ENCODE measurements around the gene MRFAP1. TPM values are rescaled to one million over a fixed set of nuclear protein-coding genes. Genes with fewer than 3 reads are reported as not detected.
"Not testable (repeated sequence)": the region's sequence is repeated elsewhere in the genome, so short reads cannot be mapped to it uniquely, and the experiment has no call there.

MRFAP1 gene
- total and polyA plus RNA-seq, 2 donors (not counting 1 experiment from before 2014, with no cell fraction given): 99.1 to 261 TPM

DNA sequence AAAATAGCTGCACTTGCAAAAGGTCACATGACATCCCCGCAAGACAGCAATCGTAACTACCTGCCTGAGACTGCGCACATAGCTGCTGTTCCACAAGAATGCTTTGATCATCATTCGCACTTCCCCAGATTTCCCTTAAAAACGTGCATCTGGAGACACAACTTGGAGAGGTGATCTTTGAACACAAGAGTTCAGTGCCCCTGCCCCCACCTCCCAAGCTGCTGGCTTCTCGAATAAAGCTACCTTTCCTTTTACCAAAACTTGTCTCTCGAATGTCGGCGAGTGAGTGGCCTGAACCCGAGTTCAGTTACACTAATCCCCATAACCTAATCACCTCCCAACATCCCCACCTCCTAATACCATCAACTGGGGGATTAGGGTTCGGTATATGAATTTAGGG, 14.4 kb upstream of the MRFAP1 start:
- Histone ChIP-seq H2AFZ (ENCODE audit: low read length) (no peak overlapping the region), H3K4me1 (ENCODE audit: control insufficient read depth, extremely low read depth, insufficient read depth, low read length) (no peaks in the 10 kb centered on the region), H4K20me1 (ENCODE audit: control insufficient read depth, extremely low read depth, insufficient read depth, low read length) (no peaks in the 10 kb centered on the region), H3K27ac (ENCODE audit: insufficient read depth, low read length) (no peak overlapping the region), H3K9ac (ENCODE audit: insufficient read depth, low read length) (no peak overlapping the region), H3K79me2 (ENCODE audit: control insufficient read depth, insufficient read depth, low read length) (no peaks in the 10 kb centered on the region), H3K4me3 (replicated peaks in 1 of 4; ENCODE audit: control extremely low read depth in 1 of 4, insufficient read depth in 1 of 4, low read depth in 3 of 4, low read length in 4 of 4) (no peak overlapping the region), H3K9me3 (ENCODE audit: control insufficient read depth, insufficient read depth, low read depth, low read length) (no peaks in the 10 kb centered on the region), H3K36me3 (ENCODE audit: control insufficient read depth, insufficient read depth, low read length) (no peaks in the 10 kb centered on the region), H3K4me2 (ENCODE audit: extremely low read depth, insufficient read depth, low read length) (no peak overlapping the region), H3K27me3 (ENCODE audit: control insufficient read depth, insufficient read depth, low read length) (no peaks in the 10 kb centered on the region)
- DNase-seq (ENCODE audit: low read depth in 2 of 2): no peak
- TF ChIP-seq, protein P1, sequence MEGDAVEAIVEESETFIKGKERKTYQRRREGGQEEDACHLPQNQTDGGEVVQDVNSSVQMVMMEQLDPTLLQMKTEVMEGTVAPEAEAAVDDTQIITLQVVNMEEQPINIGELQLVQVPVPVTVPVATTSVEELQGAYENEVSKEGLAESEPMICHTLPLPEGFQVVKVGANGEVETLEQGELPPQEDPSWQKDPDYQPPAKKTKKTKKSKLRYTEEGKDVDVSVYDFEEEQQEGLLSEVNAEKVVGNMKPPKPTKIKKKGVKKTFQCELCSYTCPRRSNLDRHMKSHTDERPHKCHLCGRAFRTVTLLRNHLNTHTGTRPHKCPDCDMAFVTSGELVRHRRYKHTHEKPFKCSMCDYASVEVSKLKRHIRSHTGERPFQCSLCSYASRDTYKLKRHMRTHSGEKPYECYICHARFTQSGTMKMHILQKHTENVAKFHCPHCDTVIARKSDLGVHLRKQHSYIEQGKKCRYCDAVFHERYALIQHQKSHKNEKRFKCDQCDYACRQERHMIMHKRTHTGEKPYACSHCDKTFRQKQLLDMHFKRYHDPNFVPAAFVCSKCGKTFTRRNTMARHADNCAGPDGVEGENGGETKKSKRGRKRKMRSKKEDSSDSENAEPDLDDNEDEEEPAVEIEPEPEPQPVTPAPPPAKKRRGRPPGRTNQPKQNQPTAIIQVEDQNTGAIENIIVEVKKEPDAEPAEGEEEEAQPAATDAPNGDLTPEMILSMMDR (conservative IDR thresholded peaks at IDR 0.05 in 1 of 2, IDR thresholded peaks at IDR 0.05 in 1 of 2; ENCODE audit: low read depth in 1 of 2, low read length in 2 of 2): no peak
- no peak for TF ChIP-seq EZH2 (IDR thresholded peaks at IDR 0.05; ENCODE audit: low read length, missing control alignments)

DNA sequence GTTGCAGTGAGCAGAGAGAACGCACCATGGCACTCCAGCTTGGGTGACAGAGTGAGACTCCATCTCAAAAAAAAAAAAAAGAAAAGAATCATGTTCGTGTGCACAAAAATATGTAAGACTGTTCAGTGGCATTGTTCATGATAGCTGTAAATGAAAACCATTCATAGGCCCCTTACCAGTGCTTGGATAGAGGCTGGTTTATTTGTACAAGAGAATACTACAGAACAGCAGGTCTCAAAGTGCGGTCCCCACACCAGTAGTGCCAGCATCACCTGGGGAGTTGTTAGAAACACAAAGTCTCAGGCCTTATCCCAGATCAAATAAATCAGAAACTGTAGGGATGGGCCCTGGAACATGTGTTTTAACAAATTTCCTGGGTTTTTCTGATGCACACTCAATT, 12.7 kb upstream of the MRFAP1 start:
- TF ChIP-seq, protein P1 (conservative IDR thresholded peaks at IDR 0.05 in 1 of 2, IDR thresholded peaks at IDR 0.05 in 1 of 2; ENCODE audit: low read depth in 1 of 2, low read length in 2 of 2): no peak
- no peak for TF ChIP-seq EZH2 (IDR thresholded peaks at IDR 0.05; ENCODE audit: low read length, missing control alignments)
- no peak overlapping the region for H2AFZ ChIP-seq (ENCODE audit: low read length)
- H3K9ac ChIP-seq (ENCODE audit: insufficient read depth, low read length): no peak overlapping the region
- no peak overlapping the region for H3K4me3 ChIP-seq (replicated peaks in 1 of 4; ENCODE audit: control extremely low read depth in 1 of 4, insufficient read depth in 1 of 4, low read depth in 3 of 4, low read length in 4 of 4)
- no peaks in the 10 kb centered on the region for H3K4me1 ChIP-seq (ENCODE audit: control insufficient read depth, extremely low read depth, insufficient read depth, low read length)
- no peaks in the 10 kb centered on the region for H3K36me3 ChIP-seq (ENCODE audit: control insufficient read depth, insufficient read depth, low read length)
- H3K27ac ChIP-seq (ENCODE audit: insufficient read depth, low read length): no peak overlapping the region
- H4K20me1 ChIP-seq (ENCODE audit: control insufficient read depth, extremely low read depth, insufficient read depth, low read length): no peaks in the 10 kb centered on the region
- H3K27me3 ChIP-seq (ENCODE audit: control insufficient read depth, insufficient read depth, low read length): no peaks in the 10 kb centered on the region
- no peaks in the 10 kb centered on the region for H3K79me2 ChIP-seq (ENCODE audit: control insufficient read depth, insufficient read depth, low read length)
- no peaks in the 10 kb centered on the region for H3K9me3 ChIP-seq (ENCODE audit: control insufficient read depth, insufficient read depth, low read depth, low read length)
- H3K4me2 ChIP-seq (ENCODE audit: extremely low read depth, insufficient read depth, low read length): no peak overlapping the region
- no peak for DNase-seq (ENCODE audit: low read depth in 2 of 2)

DNA sequence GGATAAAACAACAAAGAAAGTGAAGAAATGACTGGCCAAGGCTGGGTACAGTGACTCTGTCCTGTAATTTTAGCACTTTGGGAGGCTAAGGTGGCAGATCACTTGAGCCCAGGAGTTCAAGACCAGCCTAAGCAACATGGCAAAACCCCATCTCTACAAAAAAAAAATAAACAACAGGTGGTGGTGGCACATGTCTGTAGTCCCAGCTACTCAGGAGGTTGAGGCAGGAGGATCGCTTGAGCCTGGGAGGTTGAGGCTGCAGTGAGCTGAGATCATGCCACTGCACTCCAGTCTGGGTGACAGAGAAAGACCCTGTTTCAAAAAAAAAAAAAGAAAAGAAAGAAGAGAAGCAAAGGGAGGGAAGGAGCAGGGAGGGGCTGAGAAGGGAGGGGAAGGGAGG, 12.0 kb upstream of the MRFAP1 start:
- H4K20me1 ChIP-seq (ENCODE audit: control insufficient read depth, extremely low read depth, insufficient read depth, low read length); H3K4me1 ChIP-seq (ENCODE audit: control insufficient read depth, extremely low read depth, insufficient read depth, low read length); H3K79me2 ChIP-seq (ENCODE audit: control insufficient read depth, insufficient read depth, low read length); H3K4me2 ChIP-seq (ENCODE audit: extremely low read depth, insufficient read depth, low read length); H3K9me3 ChIP-seq (ENCODE audit: control insufficient read depth, insufficient read depth, low read depth, low read length); H3K27me3 ChIP-seq (ENCODE audit: control insufficient read depth, insufficient read depth, low read length); H3K9ac ChIP-seq (ENCODE audit: insufficient read depth, low read length); H3K4me3 ChIP-seq (replicated peaks in 1 of 4; ENCODE audit: control extremely low read depth in 1 of 4, insufficient read depth in 1 of 4, low read depth in 3 of 4, low read length in 4 of 4); DNase-seq (ENCODE audit: low read depth in 2 of 2); H2AFZ ChIP-seq (ENCODE audit: low read length); H3K27ac ChIP-seq (ENCODE audit: insufficient read depth, low read length); H3K36me3 ChIP-seq (ENCODE audit: control insufficient read depth, insufficient read depth, low read length): not testable (repeated sequence)
